ENCODE data around the gene CHST13.

DNA sequence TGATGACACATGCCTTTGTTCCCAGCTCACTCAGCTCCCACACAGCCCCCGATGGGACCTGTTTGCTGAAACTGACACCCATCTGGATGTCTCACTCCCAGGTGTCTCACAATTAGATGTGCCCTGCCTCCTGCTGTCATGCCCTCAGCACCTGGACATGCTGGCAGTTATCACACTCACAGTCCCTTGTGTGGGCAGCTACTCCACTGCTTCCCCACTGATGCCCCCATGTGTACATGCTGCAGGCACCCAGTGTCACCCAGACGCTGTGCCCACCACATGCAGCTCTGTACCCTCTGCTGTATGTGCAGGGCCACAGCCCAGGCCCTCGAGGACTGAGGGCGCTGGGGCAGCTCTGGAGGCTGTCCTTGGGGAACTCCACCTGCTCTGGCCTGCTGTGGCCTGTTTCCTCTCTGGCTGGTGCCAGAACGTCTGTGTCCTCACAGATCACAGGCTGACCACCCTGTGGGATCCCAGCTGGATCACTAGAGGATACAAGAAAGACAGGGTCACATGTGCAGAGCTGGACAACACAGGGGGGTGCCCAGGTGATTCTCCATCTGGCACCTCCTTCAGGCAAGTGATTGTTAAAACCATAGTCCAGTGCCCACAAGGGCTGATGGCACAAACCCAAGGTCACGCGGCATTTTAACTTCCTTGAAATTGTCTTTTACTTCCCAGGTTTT lies 20.8 kb downstream of the CHST13 start:
- TF ChIP-seq, protein P1, sequence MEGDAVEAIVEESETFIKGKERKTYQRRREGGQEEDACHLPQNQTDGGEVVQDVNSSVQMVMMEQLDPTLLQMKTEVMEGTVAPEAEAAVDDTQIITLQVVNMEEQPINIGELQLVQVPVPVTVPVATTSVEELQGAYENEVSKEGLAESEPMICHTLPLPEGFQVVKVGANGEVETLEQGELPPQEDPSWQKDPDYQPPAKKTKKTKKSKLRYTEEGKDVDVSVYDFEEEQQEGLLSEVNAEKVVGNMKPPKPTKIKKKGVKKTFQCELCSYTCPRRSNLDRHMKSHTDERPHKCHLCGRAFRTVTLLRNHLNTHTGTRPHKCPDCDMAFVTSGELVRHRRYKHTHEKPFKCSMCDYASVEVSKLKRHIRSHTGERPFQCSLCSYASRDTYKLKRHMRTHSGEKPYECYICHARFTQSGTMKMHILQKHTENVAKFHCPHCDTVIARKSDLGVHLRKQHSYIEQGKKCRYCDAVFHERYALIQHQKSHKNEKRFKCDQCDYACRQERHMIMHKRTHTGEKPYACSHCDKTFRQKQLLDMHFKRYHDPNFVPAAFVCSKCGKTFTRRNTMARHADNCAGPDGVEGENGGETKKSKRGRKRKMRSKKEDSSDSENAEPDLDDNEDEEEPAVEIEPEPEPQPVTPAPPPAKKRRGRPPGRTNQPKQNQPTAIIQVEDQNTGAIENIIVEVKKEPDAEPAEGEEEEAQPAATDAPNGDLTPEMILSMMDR (IDR thresholded peaks at IDR 0.05), result no peak
- TF ChIP-seq POLR2A (IDR thresholded peaks at IDR 0.05), result no peak

Measured in adrenal gland (tissue), 5 donors.